Measurements from ENCODE around the gene LPP.
A peak's percentile ranks its signal among the peaks of the same experiment; 100 is the strongest.

The LPP gene

DNA sequence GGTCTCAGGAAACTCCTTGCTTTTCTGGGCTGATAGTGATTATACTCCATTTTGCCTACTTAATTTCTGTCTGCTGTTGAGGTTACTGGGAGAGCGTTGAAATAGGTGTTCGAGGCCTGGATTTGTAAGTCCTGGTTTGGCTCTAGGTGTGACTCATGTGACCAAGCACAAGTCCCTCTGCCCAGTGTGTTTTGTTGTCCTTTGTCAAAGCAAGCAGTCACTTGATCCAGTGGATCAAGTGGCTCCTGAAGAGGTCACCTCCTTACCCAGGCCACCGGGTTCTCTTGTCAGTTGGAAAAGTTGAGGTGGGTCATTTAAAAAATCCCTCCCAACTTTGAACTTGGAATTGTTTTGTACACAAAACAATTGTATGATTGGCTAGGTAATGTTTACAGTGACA lies 70.0 kb downstream of the LPP start:
- DNase-seq, result no peak

DNA sequence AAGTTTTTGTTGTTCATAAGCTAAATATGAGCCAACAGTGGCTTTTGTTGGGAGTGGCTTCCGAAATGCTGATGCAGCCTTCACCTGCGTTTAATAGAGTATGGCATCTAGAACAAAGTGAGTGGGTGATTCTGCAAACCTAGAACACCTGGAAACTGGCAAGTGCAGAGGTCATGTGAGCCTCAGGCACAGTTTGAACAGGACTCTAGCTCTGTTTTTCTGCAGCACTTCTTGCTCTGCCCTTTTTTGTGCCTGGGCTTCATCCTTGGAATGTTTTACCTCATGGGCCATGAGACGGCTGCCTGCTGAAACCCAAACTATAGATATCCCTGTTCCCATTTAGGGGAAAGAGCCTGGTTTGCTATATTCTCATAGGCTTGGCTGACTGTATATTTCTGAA lies 73.5 kb downstream of the LPP start:
- no peak for DNase-seq

DNA sequence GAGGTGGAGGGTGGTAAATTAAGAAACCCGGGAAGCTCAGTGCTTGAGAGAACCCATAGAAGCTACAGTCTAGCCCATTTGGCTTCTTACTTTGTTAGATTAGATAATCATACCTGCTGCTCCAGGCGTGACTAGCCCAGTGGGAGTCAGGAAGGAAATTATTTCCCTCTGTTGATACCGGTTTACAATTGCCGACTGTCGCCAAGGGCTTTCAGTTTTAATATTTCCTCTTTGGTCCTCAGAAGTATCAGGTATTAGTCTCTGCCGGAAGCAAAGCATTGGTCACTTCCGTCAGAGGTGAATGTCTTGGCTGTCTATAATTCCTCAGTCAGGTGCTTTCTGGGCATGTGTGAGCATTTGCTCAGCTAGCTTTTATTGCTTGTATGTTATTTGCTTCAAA lies 75.2 kb downstream of the LPP start:
- no peak for DNase-seq

DNA sequence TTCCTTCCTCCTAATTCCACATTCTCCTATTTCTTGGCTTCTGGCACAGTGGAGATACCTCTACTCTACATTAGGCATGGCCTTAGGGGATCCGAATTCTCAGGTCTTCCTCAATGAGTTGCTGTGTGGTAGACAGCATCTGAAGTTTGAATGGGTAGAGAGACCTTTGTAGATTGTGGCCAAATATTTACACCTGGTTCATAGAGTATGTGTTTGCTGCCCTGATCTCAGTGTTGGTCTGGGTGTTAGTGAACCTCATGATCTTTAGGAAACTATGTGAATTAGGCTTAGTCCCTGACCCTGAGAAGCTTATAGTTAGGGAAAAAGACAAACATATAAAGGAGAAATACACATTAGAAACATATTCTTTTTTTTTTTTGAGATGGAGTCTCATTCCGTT lies 75.8 kb downstream of the LPP start:
- DNase-seq, result no peak

- no peak for DNase-seq
Observed at GRCh38 chr3:188230962-188231361, 77.0 kb downstream of the LPP start.

- DNase-seq, result no peak
Observed at GRCh38 chr3:188231456-188231855, 77.5 kb downstream of the LPP start.

- no peak for DNase-seq
Observed at GRCh38 chr3:188232656-188233055, 78.7 kb downstream of the LPP start.

DNA sequence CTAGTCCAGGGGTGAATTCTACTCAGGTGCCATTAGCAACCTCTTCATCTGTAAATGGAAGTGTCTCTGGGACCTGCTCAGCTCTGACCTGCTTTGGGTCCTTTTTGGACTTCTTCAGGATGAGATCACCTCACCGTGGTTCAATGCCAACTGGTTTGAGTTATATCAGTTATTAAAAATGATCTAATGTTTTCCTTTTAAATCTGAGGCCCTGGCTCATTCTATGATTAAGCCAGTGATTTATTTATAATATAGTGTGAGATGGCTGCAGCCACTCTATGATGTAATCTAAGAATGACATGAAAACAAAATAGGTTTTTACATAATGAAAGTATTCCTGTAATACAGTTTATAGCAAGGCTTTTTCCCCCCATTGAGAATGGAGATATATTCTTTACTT lies 79.4 kb downstream of the LPP start:
- DNase-seq, result no peak

GRCh38 chr3:188234132-188234531 lies 80.2 kb downstream of the LPP start:
- no peak for DNase-seq

GRCh38 chr3:188236271-188236670 lies 82.3 kb downstream of the LPP start:
- no peak for DNase-seq

DNA sequence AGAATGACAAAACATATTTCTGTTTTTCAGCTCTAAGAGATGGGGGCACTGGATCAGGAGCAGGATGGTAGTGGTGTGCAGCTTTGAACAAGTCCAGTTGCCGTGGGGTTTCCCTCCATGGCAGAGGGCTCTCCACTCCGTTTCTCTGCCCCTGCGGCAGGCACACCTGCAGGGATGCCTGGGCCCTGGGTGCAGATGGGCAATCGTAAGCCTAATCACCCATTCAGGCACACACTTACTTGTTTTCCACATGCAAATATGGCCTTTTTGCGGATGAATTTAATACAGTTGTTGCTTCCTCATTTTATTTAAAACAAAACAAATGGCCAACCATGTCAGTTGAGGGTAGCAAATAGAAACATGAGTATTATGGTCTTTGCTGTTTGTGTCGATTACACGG lies 85.1 kb downstream of the LPP start:
- no peak for DNase-seq

DNA sequence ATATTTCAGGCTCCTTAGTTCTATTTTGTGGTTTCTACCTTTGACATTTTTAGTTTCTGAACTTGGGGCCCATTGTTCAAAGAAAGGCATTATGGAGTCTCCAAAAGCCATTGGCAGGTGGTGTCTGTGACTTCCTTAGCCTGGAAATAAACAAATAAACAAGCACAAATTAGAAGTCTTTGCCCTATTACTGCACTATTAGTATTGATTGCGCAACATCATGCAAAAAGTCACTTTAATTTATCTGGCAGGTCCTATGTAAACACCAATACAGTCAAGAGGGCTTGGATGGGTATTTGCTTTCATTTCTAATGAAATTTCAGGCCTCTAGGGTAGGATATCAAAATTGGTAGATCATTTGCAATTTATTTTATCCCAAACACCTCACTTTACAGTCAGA lies 85.6 kb downstream of the LPP start:
- no peak for DNase-seq

- DNase-seq, result no peak
Observed at GRCh38 chr3:188240189-188240981, 86.4 kb downstream of the LPP start.

DNA sequence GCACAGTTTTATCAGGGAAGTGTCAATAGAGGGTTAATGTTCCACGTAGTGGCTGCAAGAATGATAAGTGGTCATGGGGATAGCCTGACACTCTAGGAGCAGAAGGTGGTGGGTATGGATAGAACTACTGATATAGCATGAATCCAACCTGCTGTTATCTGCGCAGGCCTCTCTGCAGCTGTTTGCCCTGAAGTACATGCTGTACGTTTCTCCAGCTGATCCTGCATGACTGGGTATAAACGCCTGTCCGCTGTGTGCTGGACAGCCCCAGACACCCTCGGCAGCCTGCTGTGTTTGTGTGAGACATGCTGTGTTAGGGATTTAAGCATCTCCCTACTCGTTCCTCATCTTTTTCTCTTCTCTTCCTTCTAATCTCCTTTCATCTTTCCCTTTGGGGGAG lies 87.1 kb downstream of the LPP start:
- DNase-seq, result no peak

DNA sequence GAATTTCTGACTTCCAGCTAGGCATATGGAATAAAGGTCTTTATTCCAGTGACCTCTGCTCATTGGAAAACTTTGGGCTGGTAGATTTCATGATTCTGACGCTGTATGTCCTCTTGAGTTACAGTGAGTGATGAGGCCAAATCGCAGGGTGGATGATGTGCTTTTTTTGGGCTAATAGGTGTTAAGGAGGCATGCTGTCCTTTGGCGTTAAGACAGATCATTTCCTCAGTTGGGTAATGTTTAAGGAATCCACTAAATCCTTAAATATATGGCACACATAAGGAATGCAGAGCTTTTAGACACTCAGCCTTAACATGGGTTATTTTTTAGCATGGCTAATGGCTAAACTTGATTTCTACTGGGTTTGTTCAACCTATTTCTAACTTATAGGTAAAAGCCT lies 87.9 kb downstream of the LPP start:
- DNase-seq, result no peak

DNA sequence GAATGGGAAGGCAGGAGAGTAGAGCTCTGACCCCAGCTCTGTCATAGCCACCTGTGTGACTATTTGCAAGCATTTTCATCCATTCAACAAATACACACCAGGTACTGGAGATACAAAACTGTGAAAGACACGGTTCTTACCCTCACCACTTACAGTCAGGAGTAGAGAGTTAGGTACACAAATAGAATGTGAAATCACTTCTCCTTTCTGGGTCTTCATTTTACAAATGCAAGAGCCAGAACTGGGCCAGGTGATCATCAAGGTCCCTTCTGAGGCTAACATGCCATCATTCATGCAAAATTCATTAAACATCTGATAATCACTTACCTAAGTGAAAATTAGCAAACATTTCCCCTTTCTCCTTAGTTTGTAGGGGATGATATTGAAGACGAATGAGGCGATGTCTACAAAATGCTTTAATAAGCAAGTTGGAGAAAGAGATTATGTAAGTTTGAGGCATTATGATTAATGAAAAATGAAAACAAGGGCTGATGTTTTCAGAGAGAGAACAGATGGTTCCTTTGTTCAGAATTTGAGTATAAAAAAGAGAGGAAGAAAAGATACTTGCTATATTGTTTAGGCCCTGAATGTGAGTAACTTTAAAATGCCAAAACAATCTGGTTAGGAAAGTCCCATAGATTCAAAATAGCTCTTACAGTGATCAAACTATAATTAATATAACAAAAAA lies 88.6 kb downstream of the LPP start:
- no peak for DNase-seq

GRCh38 chr3:188243124-188243795 lies 89.3 kb downstream of the LPP start:
- no peak for DNase-seq

- DNase-seq, result no peak
Observed at GRCh38 chr3:188244395-188244861, 90.5 kb downstream of the LPP start.

- no peak for DNase-seq
Observed at GRCh38 chr3:188246905-188247304, 92.9 kb downstream of the LPP start.

DNA sequence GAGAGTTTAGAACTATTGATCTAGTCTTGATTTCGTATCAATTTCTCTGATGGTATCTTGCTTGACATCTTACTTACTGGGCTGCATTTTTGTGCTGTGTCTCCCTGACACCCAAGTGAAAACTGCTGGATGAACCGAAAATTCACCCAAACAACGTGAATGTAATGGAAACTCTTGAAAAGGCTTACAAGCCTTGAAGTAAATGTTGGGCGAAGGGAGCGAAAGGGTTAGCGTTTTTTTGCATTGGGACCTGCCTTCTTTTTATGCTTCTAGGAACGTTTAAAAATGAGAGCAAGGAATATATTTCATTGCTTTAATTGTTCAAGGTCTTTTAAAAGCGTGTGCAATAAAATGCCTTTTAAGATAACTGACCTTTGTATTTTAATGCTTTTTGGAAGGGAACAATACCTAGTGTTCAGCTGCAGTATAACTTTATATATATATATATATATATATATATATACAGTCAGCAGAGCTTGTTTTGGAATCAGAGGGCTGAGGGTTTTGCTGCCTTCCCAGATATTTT lies 94.1 kb downstream of the LPP start:
- no peak for DNase-seq

- DNase-seq, result no peak
Observed at GRCh38 chr3:188253123-188253793, 99.3 kb downstream of the LPP start.

DNA sequence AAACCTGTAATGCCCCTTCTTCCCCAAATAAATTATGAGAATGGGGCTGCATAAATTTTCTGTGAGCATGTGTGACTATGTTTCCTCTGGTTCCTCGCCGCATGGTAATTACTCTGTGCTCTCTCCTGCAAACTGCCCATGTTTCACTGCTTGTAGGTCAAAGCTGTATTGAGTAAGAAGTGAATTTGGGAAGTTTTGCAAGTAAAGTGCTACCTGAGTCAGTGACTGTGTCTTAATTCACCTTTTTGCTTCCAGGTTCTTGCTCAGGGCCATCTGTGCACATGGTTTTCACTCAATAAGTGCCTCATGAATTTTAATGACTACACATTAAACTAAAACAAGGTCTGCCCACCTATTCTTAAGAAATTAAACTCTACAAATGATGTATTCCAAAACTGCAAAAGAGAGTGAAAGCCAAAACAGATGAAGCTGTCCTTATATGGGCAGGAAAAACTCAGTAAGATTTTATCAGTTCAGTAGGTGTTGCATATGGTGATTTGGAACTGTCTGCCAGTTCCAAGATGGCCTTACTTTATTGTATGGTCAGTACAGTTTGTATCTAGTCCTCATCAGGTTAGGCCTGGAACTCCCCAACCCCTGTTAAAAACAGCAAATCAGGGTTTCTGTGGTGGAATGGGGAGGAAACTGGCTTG lies 100.0 kb downstream of the LPP start:
- peak; percentile 29 for DNase-seq
